ENCODE results near the gene BSG.

DNA sequence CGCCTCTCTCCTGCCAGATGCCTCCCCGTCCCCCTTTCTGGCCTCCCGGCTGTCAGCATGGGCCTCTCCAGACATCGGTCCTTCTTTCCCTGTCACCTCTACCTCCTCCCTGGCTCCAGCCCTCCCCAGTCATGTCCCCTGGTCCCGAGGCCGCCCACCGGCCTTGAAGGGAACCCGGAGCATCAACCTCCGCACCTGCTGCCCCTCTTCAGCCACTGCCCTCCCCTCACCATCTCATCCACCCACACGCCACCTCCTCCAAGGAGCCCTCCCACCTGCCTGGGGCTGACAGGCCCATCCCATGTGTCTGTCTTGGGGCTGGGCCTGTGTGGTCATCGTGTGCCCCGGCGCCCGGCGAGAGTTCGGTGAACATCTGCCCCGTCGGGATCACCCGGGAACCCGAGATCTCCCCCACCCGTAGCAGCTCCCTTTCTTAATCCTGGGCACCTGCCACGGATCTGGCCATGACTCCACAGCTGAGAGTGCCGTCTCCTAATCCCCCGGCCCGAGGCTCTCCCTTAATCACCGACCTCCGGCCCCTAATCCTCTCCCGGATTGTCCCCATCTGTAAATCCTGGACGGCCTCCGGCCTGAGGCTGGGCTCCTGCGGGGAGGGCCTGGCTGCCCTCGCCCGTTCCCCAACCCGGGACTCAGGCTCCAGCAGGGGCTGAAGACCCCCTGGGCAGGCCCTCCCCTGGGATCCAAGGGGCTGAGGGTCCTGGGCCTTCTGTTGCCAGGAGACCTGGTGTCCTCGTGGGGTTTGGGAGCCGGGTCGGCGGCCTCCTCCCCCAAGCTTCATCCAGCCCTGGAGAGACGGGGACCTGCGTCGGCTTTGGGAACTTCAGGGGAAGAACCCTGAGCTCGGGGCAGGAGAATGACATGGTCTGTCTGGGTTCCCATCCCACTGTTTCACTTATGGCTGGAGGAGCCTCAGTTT lies 23.2 kb downstream of the BSG start:
- TF ChIP-seq TAF1 (IDR thresholded peaks at IDR 0.05; ENCODE audit: borderline replicate concordance, low read depth, low read length) (no peak), POLR2AphosphoS5 (IDR thresholded peaks at IDR 0.05; ENCODE audit: low read depth, low read length) (no peak), POLR2A (IDR thresholded peaks at IDR 0.05; ENCODE audit: low read depth, low read length) (no peak)
